Activated T-helper 1 cell treated with anti-CD3 and anti-CD28 coated beads, Interleukin-12 subunit alpha, Interleukin-12 subunit beta, Interleukin-2, Interleukin-4 antibody, amounts not matched to agents 30 ng/mL and 10 ng/mL and 1 ng/mL, durations not matched to agents 14 hours and 24 hours and 36 hours (primary cell): ENCODE measurements around the gene RANBP17. TPM values are rescaled to one million over a fixed set of nuclear protein-coding genes. Genes with fewer than 3 reads are reported as not detected.
"Not testable (repeated sequence)": the region's sequence is repeated elsewhere in the genome, so short reads cannot be mapped to it uniquely, and the experiment has no call there.

Experiments used
- DNase-seq: peaks from one replicate; pipeline ENCODE4 v3.0.0; 2021; ENCODE audit warnings: low spot score
- H3K27ac Mint-ChIP-seq: one replicate; pipeline ENCODE4 v1.8.0; 2021; ENCODE audit warnings: mild to moderate bottlenecking, mixed read lengths
- H3K27me3 Mint-ChIP-seq: one replicate; pipeline ENCODE4 v1.8.0; 2022; ENCODE audit warnings: mild to moderate bottlenecking, moderate library complexity, mixed read lengths; ENCODE audit not compliant: insufficient read depth
- H3K36me3 Mint-ChIP-seq: one replicate; pipeline ENCODE4 v1.8.0; 2021; ENCODE audit warnings: low read depth, mixed read lengths
- H3K4me1 Mint-ChIP-seq: one replicate; pipeline ENCODE4 v1.8.0; 2021; ENCODE audit warnings: low read depth, mixed read lengths
- H3K4me3 Mint-ChIP-seq: one replicate; pipeline ENCODE4 v1.8.0; 2021; ENCODE audit warnings: mild to moderate bottlenecking, moderate library complexity, mixed read lengths
- H3K9me3 Mint-ChIP-seq: one replicate; pipeline ENCODE4 v1.8.0; 2021; ENCODE audit warnings: mixed read lengths
- intact Hi-C: fragments of 100-400 bp; cut with micrococcal nuclease; formaldehyde crosslinking; loops from one replicate; pipeline ENCODE4 v1.15.1; 2024
- total RNA-seq: library from RNA; stranded (reverse); gene quantifications from 2 replicates; pipeline ENCODE4 v1.2.3, GENCODE V29; 2022

Gene RANBP17
- total RNA-seq, 1 donor from 2014 or later, result not detected

GRCh38 chr5:170923910-170924620, 62.2 kb downstream of the RANBP17 start:
- no peaks in the 10 kb centered on the region for H3K27me3 Mint-ChIP-seq
- no peak overlapping the region for H3K27ac Mint-ChIP-seq
- intact Hi-C loops, result no loop called here
- H3K36me3 Mint-ChIP-seq, result no peaks in the 10 kb centered on the region
- H3K4me1 Mint-ChIP-seq, result no peaks in the 10 kb centered on the region
- no peaks in the 10 kb centered on the region for H3K9me3 Mint-ChIP-seq
- no peak overlapping the region for H3K4me3 Mint-ChIP-seq
- no peak for DNase-seq

DNA sequence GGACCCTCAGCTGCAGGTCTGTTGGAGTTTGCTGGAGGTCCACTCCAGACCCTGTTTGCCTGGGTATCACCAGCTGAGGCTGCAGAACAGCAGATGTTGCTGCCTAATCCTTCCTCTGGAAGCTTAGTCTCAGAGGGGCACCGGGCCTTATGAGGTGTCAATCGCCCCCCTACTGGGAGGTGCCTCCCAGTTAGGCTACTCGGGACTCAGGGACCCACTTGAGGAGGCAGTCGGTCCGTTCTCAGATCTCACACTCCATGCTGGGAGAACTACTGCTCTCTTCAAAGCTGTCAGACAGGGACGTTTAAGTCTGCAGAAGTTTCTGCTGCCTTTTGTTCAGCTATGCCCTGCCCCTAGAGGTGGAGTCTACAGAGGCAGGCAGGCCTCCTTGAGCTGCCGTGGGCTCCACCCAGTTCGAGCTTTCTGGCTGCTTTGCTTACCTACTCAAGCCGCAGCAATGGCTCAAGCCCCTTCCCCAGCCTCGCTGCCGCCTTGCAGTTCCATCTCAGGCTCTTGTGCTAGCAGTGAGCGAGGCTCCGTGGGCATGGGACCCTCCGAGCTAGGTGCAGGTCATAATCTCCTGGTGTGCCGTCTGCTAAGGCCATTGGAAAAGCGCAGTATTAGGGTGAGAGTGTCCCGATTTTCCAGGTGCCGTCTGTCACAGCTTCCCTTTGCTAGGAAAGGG, 73.9 kb downstream of the RANBP17 start:
- DNase-seq, H3K9me3 Mint-ChIP-seq, H3K27me3 Mint-ChIP-seq, H3K36me3 Mint-ChIP-seq, H3K4me1 Mint-ChIP-seq, H3K27ac Mint-ChIP-seq, intact Hi-C loops, H3K4me3 Mint-ChIP-seq: not testable (repeated sequence)

DNA sequence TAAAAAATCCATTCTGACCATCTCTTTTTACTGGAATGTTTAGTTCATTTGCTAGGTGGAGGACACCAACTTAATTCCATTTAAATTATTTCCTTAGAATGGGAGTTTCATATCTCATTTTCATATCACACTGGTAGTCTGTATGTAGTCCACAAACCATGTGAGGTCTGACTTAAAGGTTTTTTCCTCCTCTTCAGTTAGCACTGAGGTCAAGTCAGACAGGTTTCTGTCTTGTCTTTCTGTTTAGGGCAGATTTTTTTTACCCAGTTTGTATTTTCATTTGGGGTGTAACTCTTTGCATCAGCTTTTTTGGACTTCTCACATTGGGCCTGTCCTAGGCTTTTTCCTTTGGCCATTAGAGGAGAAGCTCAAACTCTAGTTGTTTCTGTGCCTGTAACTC, 75.3 kb downstream of the RANBP17 start:
- intact Hi-C loops, result no loop called here
- H3K4me1 Mint-ChIP-seq, result no peaks in the 10 kb centered on the region
- no peak for DNase-seq
- H3K9me3 Mint-ChIP-seq, result no peaks in the 10 kb centered on the region
- no peak overlapping the region for H3K4me3 Mint-ChIP-seq
- no peak overlapping the region for H3K27ac Mint-ChIP-seq
- H3K36me3 Mint-ChIP-seq, result no peaks in the 10 kb centered on the region
- H3K27me3 Mint-ChIP-seq, result no peaks in the 10 kb centered on the region

GRCh38 chr5:170937914-170938313, 76.1 kb downstream of the RANBP17 start:
- no peak for DNase-seq
- Mint-ChIP-seq H3K9me3 (no peaks in the 10 kb centered on the region), H3K4me1 (no peaks in the 10 kb centered on the region), H3K27ac (no peak overlapping the region), H3K4me3 (no peak overlapping the region), H3K36me3 (no peaks in the 10 kb centered on the region), H3K27me3 (no peaks in the 10 kb centered on the region)
- intact Hi-C loops, result no loop called here

GRCh38 chr5:170939178-170939577, 77.4 kb downstream of the RANBP17 start:
- Mint-ChIP-seq H3K4me3 (no peak overlapping the region), H3K27me3 (peaks cover 2% of the 10 kb centered on the region), H3K27ac (no peak overlapping the region), H3K9me3 (no peaks in the 10 kb centered on the region), H3K36me3 (no peaks in the 10 kb centered on the region), H3K4me1 (no peaks in the 10 kb centered on the region)
- intact Hi-C loops, result no loop called here
- DNase-seq, result no peak

GRCh38 chr5:170941788-170942187, 80.0 kb downstream of the RANBP17 start:
- no peak for DNase-seq
- no peak overlapping the region for H3K27ac Mint-ChIP-seq
- intact Hi-C loops, result no loop called here
- H3K4me3 Mint-ChIP-seq, result no peak overlapping the region
- H3K27me3 Mint-ChIP-seq, result peaks cover 2% of the 10 kb centered on the region
- H3K36me3 Mint-ChIP-seq, result no peaks in the 10 kb centered on the region
- H3K9me3 Mint-ChIP-seq, result no peaks in the 10 kb centered on the region
- H3K4me1 Mint-ChIP-seq, result no peaks in the 10 kb centered on the region

- no peaks in the 10 kb centered on the region for H3K9me3 Mint-ChIP-seq
These were observed 83.5 kb downstream of the RANBP17 start for GRCh38 chr5:170945275-170945674.

DNA sequence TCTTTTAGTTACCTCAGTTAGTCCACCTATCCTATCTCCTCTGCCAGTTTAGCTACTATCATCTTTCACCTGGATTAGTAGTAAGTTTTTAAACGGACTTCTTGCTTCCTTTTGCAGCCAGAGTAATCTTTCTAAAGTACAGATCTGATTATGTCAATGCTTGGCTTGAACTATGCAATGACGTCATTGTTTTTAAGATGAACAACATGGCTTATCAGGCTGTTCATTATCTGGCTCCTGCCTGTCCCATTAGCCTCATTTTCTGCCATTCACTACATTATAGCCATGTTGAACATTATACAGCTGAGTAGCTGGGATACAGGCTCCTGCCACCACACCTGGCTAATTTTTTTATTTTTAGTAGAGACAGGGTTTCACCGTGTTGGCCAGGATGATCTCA, 98.7 kb downstream of the RANBP17 start:
- Mint-ChIP-seq H3K4me1 (no peaks in the 10 kb centered on the region), H3K27ac (no peak overlapping the region), H3K9me3 (no peaks in the 10 kb centered on the region)

More at GRCh38 chr5:170945275-170945674, 83.5 kb downstream of the RANBP17 start:
- peaks cover 2% of the 10 kb centered on the region for H3K27me3 Mint-ChIP-seq
- no peak for DNase-seq
- intact Hi-C loops, result no loop called here
- H3K4me1 Mint-ChIP-seq, result no peaks in the 10 kb centered on the region
- no peak overlapping the region for H3K4me3 Mint-ChIP-seq
- no peaks in the 10 kb centered on the region for H3K36me3 Mint-ChIP-seq
- no peak overlapping the region for H3K27ac Mint-ChIP-seq

DNA sequence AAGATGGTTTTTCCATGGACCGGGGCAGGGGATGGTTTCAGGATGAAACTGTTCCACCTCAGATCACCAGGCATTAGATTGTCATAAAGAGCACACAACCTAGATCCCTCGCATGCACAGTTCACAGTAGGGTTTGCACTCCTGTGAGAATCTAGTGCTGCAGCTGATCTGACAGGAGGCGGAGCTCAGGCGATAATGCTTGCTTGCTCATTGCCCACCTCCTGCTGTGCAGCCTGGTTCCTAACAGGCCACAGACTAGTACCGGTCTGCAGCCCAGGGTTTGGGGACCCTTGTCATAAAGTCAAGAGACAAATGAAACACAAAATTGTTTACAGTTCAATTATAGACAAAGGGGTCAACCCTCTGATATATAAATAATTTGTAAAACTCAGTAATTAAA, 101.7 kb downstream of the RANBP17 start:
- H3K9me3 Mint-ChIP-seq, result no peaks in the 10 kb centered on the region
- H3K27me3 Mint-ChIP-seq, result no peaks in the 10 kb centered on the region
- H3K4me3 Mint-ChIP-seq, result no peak overlapping the region
- no peak for DNase-seq
- H3K27ac Mint-ChIP-seq, result no peak overlapping the region
- no peaks in the 10 kb centered on the region for H3K4me1 Mint-ChIP-seq
- no peaks in the 10 kb centered on the region for H3K36me3 Mint-ChIP-seq
- intact Hi-C loops, result no loop called here

More for the DNA sequence above, 98.7 kb downstream of the RANBP17 start:
- H3K27me3 Mint-ChIP-seq, result no peaks in the 10 kb centered on the region
- H3K36me3 Mint-ChIP-seq, result no peaks in the 10 kb centered on the region
- H3K4me3 Mint-ChIP-seq, result no peak overlapping the region
- no peak for DNase-seq
- intact Hi-C loops, result no loop called here

GRCh38 chr5:170974461-170974860, 112.6 kb downstream of the RANBP17 start:
- Mint-ChIP-seq H3K27ac (no peak overlapping the region), H3K4me1 (no peaks in the 10 kb centered on the region)
- intact Hi-C loops, result no loop called here

GRCh38 chr5:170980261-170980660, 118.4 kb downstream of the RANBP17 start:
- H3K4me3 Mint-ChIP-seq, H3K27me3 Mint-ChIP-seq, H3K4me1 Mint-ChIP-seq, H3K36me3 Mint-ChIP-seq, intact Hi-C loops, DNase-seq, H3K27ac Mint-ChIP-seq: not testable (repeated sequence)
- peaks cover 15% of the 10 kb centered on the region for H3K9me3 Mint-ChIP-seq

More at GRCh38 chr5:170974461-170974860, 112.6 kb downstream of the RANBP17 start:
- Mint-ChIP-seq H3K9me3 (no peaks in the 10 kb centered on the region), H3K4me3 (no peak overlapping the region), H3K27me3 (no peaks in the 10 kb centered on the region), H3K36me3 (no peaks in the 10 kb centered on the region)
- DNase-seq, result no peak

GRCh38 chr5:170985486-170985885, 123.7 kb downstream of the RANBP17 start:
- intact Hi-C loops, result no loop called here
- H3K4me3 Mint-ChIP-seq, result no peak overlapping the region
- H3K27ac Mint-ChIP-seq, result no peak overlapping the region
- no peaks in the 10 kb centered on the region for H3K36me3 Mint-ChIP-seq
- peaks cover 9% of the 10 kb centered on the region for H3K9me3 Mint-ChIP-seq
- no peak for DNase-seq
- H3K4me1 Mint-ChIP-seq, result no peaks in the 10 kb centered on the region
- no peaks in the 10 kb centered on the region for H3K27me3 Mint-ChIP-seq

DNA sequence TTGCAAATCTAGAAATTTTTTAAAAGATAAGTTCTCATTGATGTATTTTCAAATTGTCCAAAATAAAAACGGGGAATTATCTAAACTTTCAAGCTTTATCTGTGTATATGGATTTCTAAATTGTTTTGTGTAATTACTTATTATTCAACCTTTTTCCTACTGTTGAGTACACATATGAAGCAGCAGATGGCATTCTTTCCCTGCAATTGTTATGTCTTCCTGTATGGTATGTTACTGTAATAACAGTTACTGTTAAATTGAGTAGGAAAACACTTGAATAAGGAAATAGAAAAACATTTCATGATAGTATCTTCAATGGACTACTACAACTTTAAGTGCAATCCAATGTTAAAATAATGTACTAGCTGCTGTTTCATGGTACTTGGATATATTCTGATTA, 124.8 kb downstream of the RANBP17 start:
- no peaks in the 10 kb centered on the region for H3K36me3 Mint-ChIP-seq
- H3K9me3 Mint-ChIP-seq, result peaks cover under 1% of the 10 kb centered on the region
- H3K27me3 Mint-ChIP-seq, result no peaks in the 10 kb centered on the region
- H3K4me1 Mint-ChIP-seq, result no peaks in the 10 kb centered on the region
- no peak overlapping the region for H3K27ac Mint-ChIP-seq
- no peak overlapping the region for H3K4me3 Mint-ChIP-seq
- intact Hi-C loops, result no loop called here
- DNase-seq, result no peak
